ENCODE measurements around the gene MED13.

Gene MED13

DNA sequence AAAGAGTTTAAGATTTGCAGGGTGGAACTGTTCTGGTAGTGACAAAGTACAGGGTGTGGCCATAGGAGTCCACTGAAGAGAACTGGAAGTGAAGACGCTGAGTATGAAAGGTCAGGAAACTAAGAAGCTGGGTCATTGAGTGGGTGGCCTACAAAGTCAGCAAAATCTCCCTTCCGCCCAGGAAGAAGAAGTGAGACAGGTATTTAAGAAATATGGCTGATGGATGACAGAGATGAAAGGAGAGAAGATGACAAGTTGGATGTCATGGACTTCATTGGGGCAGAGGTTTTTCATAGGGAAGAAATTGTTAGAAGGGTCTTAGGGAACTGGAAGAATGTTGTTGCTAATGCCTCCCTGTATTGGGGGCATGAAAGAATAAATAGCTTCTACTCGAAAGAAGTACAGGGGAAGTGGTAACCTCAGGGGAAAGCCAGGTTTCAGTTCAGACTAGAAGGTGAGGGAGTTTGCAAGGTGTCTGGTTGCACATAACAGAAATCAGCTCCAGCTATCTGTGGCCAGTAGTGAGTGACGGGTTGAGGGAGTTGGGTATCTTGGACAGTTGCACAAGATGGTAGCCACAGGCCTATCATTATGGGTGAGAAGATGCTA lies 33.6 kb upstream of the MED13 start:
- no peaks in the 10 kb centered on the region for H3K36me3 ChIP-seq (ENCODE audit: insufficient read depth, low read length)
- no peaks in the 10 kb centered on the region for H3K9me3 ChIP-seq (ENCODE audit: control insufficient read depth, insufficient read depth, low read length)
- no peaks in the 10 kb centered on the region for H3K4me1 ChIP-seq (ENCODE audit: insufficient read depth, low read length)
- no peak overlapping the region for H3K9ac ChIP-seq (ENCODE audit: low read depth, low read length)

DNA sequence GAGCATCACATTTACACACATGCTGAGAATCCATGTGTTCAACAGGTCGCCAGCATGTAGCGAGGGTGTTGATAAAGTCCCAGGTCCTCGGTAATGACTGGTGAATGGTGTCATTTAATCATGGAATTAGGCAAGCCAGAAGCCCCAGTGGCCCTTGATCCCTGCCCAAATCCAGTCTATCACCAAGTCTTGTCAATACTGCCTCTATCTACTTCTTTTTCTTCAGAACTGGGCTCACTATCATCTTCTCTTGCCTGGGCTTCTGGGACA lies 31.3 kb upstream of the MED13 start:
- no peaks in the 10 kb centered on the region for H3K9me3 ChIP-seq (ENCODE audit: control insufficient read depth, insufficient read depth, low read length)
- no peaks in the 10 kb centered on the region for H3K4me1 ChIP-seq (ENCODE audit: insufficient read depth, low read length)
- no peak overlapping the region for H3K9ac ChIP-seq (ENCODE audit: low read depth, low read length)
- H3K36me3 ChIP-seq (ENCODE audit: insufficient read depth, low read length) = no peaks in the 10 kb centered on the region

DNA sequence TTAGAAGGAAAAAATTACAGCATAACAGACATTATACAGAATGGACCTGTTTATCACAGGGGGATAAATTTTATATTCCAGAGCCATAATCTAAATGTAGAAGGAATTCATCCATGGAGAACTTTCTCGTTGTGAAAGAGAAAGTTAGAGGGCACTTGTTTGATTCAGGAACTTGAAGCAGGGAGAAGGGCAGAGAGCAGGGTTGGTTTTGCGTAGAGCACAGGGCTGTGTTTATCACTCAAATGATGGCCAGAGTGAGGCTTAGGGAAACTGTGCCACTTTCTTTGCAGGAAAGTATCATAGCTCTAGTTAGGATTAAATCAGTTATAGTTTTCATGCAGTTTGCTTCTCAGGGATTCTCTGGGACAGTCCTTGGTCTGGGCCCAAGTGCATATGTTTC lies 29.1 kb upstream of the MED13 start:
- Histone ChIP-seq H3K9me3 (ENCODE audit: control insufficient read depth, insufficient read depth, low read length) (no peaks in the 10 kb centered on the region), H3K4me1 (ENCODE audit: insufficient read depth, low read length) (no peaks in the 10 kb centered on the region), H3K9ac (ENCODE audit: low read depth, low read length) (no peak overlapping the region), H3K36me3 (ENCODE audit: insufficient read depth, low read length) (no peaks in the 10 kb centered on the region)

DNA sequence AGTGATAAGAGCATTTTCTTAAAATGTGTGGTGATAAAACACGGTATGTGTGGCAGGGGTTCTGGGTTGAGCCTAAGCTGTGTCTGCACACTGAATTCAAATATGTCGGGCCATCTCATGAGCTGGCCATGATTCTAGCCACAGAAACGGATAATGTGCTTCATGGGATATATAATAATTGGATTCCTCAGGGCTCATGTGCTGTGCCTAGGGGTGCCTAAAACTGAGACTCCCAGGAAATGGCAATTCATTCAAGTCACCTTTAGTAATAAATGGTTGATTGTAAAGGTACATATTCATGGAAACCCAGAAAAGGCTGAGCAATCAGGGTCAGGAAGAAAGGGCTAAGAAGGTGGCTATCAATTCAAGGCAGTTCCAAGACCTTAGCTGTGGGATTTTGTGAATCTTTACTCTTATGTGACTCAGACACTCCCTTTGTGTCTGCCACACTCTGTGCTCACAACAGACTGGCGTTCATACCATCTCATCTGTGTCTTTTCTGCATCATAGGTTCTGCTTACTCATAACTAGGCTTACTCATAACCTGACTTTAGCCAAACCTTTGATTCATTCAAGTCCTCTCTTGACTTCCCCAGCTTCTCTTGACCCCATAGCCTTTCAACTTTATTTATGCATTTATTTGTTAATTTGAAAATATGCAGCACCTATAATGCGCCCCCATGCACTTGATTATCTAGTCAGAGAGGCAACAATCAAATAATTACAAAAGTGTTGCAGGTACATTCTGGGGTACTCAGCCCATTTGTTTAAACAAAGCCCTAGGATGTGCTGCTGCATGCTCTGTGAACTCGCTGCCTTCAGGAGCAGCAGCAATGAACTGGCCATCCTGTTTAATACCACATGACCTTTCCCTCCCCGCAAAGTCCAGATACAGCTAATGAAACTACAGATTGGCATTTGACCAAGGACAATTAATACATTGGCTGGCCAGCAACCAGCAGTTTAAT lies 28.4 kb upstream of the MED13 start:
- Histone ChIP-seq H3K9me3 (ENCODE audit: control insufficient read depth, insufficient read depth, low read length) (no peaks in the 10 kb centered on the region), H3K4me1 (ENCODE audit: insufficient read depth, low read length) (no peaks in the 10 kb centered on the region), H3K36me3 (ENCODE audit: insufficient read depth, low read length) (no peaks in the 10 kb centered on the region), H3K9ac (ENCODE audit: low read depth, low read length) (no peak overlapping the region)

DNA sequence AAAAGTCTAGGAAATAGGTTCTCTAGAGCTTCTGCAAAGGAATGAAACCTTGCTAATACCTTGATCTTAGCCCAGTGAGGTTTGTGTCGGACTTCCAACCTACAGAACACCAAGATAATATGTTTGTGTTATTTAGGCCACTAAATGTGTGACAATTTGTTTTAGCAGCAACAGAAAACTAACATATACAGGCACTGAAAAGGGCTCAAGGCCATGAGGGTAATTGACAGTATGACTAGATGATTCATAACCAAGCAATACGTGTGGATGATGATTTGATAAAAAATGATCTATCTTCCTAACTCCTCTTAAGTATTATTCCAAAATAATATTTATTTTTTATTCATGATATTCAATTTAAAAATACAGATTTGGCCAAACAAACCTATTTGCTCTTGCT lies 27.7 kb upstream of the MED13 start:
- no peak overlapping the region for H3K9ac ChIP-seq (ENCODE audit: low read depth, low read length)
- H3K36me3 ChIP-seq (ENCODE audit: insufficient read depth, low read length) = no peaks in the 10 kb centered on the region
- H3K9me3 ChIP-seq (ENCODE audit: control insufficient read depth, insufficient read depth, low read length) = no peaks in the 10 kb centered on the region
- no peaks in the 10 kb centered on the region for H3K4me1 ChIP-seq (ENCODE audit: insufficient read depth, low read length)

DNA sequence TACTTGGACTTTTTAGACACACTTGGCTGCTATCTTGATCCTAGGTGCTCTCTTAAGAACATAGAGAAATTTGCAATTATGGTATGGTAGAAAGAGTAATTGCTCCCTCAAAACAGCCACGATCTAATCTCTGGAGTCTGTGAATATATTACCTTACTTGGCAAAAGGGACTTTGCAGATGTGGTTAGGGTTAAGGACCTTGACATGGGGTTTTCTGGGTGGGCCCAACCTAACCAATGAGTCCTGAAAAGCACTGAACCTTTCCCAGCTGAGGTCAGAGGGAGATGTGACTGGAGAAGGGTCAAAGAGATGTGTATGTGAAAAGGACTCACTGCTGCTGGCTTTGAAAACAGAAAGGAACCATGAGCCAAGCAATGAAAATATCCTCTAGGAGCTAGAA lies 26.7 kb upstream of the MED13 start:
- Histone ChIP-seq H3K9ac (ENCODE audit: low read depth, low read length) (no peak overlapping the region), H3K36me3 (ENCODE audit: insufficient read depth, low read length) (no peaks in the 10 kb centered on the region), H3K9me3 (ENCODE audit: control insufficient read depth, insufficient read depth, low read length) (no peaks in the 10 kb centered on the region), H3K4me1 (ENCODE audit: insufficient read depth, low read length) (no peaks in the 10 kb centered on the region)

DNA sequence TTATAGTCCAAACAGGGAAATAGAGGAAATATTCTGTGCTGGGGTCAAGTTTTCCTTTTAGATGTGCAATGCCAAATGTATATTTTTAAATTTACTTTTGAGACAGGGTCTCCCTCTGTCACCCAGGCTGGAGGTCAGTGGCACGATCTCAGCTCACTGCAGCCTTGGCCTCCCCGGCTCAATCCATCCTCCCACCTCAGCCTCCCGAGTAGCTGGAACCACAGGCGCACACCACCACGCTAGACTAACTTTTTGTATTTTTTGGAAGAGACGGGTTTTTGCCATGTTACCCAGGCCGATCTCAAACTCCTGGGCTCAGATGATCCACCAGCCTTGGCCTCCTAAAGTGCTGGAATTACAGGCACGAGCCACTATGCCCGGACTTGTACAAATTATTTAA lies 25.8 kb upstream of the MED13 start:
- no peak overlapping the region for H3K9ac ChIP-seq (ENCODE audit: low read depth, low read length)
- H3K4me1 ChIP-seq (ENCODE audit: insufficient read depth, low read length) = no peaks in the 10 kb centered on the region
- no peaks in the 10 kb centered on the region for H3K9me3 ChIP-seq (ENCODE audit: control insufficient read depth, insufficient read depth, low read length)
- H3K36me3 ChIP-seq (ENCODE audit: insufficient read depth, low read length) = no peaks in the 10 kb centered on the region

DNA sequence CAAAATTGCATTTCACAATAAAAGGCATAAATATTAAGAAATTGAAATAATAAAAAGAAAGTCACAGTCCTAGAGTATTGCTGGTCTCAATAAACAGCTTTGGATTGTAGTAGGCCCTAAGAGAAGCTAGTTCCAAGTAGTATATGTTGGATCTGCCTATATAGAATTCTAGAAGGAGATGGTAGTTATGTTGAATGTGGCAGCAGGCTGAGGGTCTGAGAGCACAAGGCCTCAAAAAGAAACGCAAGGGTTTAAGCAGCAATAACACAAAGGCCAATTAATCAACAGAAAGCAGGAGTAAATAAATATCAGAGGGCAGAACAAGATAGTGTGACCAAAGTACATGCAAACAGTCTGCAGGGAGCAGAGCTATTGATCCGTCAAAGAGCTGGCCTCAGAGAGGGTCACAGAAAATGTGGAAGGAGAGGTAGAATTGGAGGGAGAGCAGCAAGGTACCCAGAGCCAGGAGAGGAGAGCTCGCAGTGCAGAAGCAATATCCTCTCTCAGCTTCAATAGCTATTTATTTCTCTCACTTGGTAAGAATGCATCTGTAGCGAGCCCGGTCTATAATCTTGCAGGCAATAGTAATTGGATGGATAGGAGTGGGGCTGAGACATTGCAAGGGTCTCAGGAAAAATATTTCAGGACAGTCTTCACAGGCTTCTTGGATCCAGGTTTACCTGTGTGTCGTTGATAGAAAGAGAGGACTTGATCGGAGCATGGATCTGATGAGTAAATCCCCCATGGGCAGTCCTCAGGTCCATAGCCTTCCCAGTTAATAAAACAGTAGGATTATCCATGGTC lies 25.1 kb upstream of the MED13 start:
- Histone ChIP-seq H3K36me3 (ENCODE audit: insufficient read depth, low read length) (no peaks in the 10 kb centered on the region), H3K4me1 (ENCODE audit: insufficient read depth, low read length) (no peaks in the 10 kb centered on the region)

DNA sequence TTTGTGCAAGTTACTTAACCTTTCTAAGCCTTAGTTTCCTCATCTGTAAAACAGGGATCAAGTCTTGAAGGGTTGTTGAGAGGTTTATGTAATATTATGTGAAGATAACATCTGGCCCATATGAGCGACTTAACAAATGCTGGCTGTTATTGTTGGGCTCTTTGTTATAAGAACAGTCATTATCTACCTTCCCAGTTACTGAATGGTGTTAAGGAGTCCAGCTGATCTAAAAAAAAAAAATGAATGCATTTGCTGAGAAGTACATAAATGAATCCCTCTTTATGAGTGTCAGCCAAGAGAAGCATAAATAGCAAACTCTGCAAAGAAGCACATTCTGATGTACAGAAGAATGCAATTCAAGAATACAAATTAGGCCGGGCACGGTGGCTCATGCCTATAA lies 24.3 kb upstream of the MED13 start:
- H3K9me3 ChIP-seq (ENCODE audit: control insufficient read depth, insufficient read depth, low read length) = no peaks in the 10 kb centered on the region
- no peak overlapping the region for H3K9ac ChIP-seq (ENCODE audit: low read depth, low read length)
- H3K4me1 ChIP-seq (ENCODE audit: insufficient read depth, low read length) = no peaks in the 10 kb centered on the region
- no peaks in the 10 kb centered on the region for H3K36me3 ChIP-seq (ENCODE audit: insufficient read depth, low read length)

More for the DNA sequence above, 25.1 kb upstream of the MED13 start:
- no peak overlapping the region for H3K9ac ChIP-seq (ENCODE audit: low read depth, low read length)
- H3K9me3 ChIP-seq (ENCODE audit: control insufficient read depth, insufficient read depth, low read length) = no peaks in the 10 kb centered on the region

DNA sequence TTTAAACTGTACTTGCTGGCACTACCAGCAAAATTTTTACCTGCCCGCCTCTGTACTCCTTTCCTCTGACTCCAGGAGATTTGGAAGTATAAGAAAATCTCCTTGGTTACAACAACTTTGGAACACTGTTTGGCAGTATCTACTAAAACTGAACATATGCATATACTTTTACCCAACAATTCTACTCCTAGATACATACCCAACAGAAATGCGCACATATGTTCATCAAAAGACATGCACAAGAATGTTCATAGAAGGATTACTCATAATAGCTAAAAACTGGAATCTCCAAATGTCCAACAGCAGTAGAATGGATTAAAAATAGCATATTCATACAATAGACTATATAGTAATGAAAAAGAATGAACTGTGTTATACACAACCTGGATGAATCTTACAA lies 21.7 kb upstream of the MED13 start:
- Histone ChIP-seq H3K9me3 (ENCODE audit: control insufficient read depth, insufficient read depth, low read length) (no peaks in the 10 kb centered on the region), H3K36me3 (ENCODE audit: insufficient read depth, low read length) (no peaks in the 10 kb centered on the region), H3K9ac (ENCODE audit: low read depth, low read length) (no peak overlapping the region), H3K4me1 (ENCODE audit: insufficient read depth, low read length) (no peaks in the 10 kb centered on the region)

DNA sequence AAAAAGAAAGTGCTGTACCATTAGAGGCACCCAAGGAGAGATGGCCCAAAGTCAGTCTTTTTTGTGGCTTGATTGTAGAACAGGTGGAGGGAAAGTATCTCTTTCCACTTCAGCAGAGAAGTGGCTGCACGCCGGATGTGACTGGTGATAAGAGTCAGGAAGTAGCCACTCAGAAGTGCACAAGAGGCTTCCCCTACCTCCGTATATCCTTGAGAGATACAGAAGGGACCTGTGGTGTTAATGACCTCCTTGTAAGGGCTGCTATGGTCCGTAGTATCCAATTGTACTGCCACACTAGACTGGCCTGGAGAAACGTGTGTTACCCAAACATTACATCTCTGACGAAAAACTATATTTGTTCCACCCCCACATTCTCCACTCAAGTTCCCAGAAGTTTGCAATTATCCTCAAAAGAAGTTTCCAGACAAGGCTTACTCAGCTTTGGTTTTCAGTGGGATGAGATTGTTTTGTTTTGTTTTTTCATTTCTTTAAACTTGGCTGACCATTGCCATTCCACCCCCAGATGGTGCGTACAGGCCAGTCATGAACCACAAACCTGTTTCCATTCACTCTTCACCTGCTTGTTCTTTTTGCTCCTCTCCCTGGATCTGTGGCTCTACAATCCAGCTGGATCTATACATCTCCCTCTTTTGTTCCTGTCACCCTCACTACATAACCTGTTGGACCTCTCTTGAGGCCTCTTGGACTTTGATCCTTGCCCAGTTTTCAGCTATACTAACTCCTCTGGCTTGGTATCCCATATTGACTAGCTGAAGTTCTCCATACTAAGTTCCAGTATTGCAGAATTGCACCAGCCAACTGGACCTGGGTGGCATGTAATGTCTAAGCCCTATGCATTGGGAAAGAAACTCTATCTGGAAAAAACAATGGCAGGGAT lies 20.7 kb upstream of the MED13 start:
- Histone ChIP-seq H3K9ac (ENCODE audit: low read depth, low read length) (no peak overlapping the region), H3K9me3 (ENCODE audit: control insufficient read depth, insufficient read depth, low read length) (no peaks in the 10 kb centered on the region)

DNA sequence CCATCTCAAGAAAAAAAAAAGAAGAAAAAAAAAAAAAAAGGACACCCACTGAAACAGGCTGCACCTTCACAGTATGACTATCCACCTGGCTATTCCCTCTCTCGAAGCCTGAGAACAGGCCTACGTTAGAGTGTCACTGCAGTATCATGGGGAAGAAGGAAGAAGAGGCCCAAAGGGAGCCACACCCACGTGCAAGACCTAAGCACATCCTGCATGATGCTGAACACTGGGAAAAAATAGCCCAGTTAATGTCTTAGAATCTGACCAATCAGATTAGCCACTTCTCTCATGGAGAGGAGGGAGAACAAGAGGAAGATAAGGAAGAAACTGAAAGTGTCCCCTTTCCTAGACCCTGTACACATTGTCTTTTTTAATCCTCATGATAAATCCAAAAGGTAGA lies 19.5 kb upstream of the MED13 start:
- Histone ChIP-seq H3K9ac (ENCODE audit: low read depth, low read length) (no peak overlapping the region), H3K36me3 (ENCODE audit: insufficient read depth, low read length) (no peaks in the 10 kb centered on the region), H3K4me1 (ENCODE audit: insufficient read depth, low read length) (no peaks in the 10 kb centered on the region), H3K9me3 (ENCODE audit: control insufficient read depth, insufficient read depth, low read length) (no peaks in the 10 kb centered on the region)

More for the DNA sequence above, 20.7 kb upstream of the MED13 start:
- no peaks in the 10 kb centered on the region for H3K4me1 ChIP-seq (ENCODE audit: insufficient read depth, low read length)
- H3K36me3 ChIP-seq (ENCODE audit: insufficient read depth, low read length) = no peaks in the 10 kb centered on the region

DNA sequence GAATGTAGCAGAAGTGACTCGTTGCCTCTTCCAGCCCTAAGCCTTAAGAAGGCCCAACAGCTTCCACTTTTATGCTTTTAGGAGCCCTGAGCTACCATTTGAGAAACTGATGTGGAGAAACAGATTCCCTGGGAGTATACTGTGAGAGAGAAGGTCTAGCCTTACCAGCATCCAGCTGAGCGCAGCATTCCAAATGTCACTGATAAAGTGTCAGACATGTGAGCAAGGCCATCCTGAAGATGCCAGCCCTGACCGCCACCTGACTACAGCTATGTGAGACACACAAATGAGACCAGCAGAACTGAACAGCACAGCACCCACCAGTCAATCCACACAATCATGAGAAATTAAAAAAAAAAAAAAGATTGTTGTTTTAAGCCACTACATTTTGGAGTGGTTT lies 18.6 kb upstream of the MED13 start:
- Histone ChIP-seq H3K9me3 (ENCODE audit: control insufficient read depth, insufficient read depth, low read length) (no peaks in the 10 kb centered on the region), H3K9ac (ENCODE audit: low read depth, low read length) (no peak overlapping the region)

DNA sequence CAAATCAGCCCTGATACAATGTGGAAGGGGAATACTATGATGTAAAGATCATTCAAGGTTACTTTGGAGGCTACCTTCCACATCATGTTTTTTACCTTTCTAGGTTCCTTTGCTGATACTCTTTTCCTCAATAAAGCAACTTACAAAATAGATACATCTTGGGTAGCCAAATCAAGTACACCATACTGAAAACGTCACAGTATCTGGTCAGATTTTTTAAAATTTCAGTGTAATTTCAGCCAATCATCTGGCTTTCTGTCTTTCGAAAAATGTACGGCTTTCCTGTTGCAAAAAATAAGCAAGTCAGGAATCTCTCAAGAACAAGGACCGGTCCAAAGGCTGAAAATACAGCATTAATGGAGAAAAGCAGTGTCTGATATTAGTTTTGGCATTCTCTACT lies 15.6 kb upstream of the MED13 start:
- no peaks in the 10 kb centered on the region for H3K9me3 ChIP-seq (ENCODE audit: control insufficient read depth, insufficient read depth, low read length)
- H3K4me1 ChIP-seq (ENCODE audit: insufficient read depth, low read length) = no peaks in the 10 kb centered on the region
- H3K36me3 ChIP-seq (ENCODE audit: insufficient read depth, low read length) = no peaks in the 10 kb centered on the region
- H3K9ac ChIP-seq (ENCODE audit: low read depth, low read length) = no peak overlapping the region

More for the DNA sequence above, 18.6 kb upstream of the MED13 start:
- Histone ChIP-seq H3K36me3 (ENCODE audit: insufficient read depth, low read length) (no peaks in the 10 kb centered on the region), H3K4me1 (ENCODE audit: insufficient read depth, low read length) (no peaks in the 10 kb centered on the region)
